ENCODE results near the gene ISY1.

Gene ISY1

DNA sequence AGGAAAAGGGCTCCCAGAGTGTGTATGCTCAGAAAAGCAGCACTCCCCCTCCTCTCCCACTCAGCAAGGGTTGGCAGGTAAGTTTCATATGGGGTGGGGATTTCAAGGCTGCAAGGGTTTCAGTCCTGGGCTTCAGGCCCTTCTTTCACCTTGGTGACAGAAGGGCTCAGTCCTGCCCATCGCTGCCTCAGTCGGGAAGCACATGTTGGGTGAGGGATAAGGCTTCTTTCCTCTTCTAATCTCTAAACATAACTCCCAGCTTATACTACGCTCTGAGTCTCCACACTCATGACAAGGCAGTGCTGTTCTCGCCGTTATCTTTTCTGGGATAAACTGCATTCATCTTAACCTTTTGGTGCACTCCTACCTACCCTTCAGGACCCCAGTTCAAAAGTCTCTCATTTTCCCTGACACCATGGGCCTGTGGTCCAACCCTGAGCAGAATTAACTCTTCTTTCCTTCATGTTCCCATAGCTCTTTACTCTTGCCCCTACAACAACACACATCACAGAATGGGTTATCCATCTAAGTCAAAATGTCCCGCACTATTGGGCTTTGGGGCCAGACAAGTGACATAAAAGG, 56.3 kb downstream of the ISY1 start:
- H3K36me3 ChIP-seq, result no peaks in the 10 kb centered on the region
- H3K9me3 ChIP-seq (ENCODE audit: severe bottlenecking), result no peaks in the 10 kb centered on the region
- no peaks in the 10 kb centered on the region for H3K27me3 ChIP-seq (ENCODE audit: insufficient read depth, low read depth, severe bottlenecking)
- no peak overlapping the region for H3K4me3 ChIP-seq (ENCODE audit: low read depth, low read length)
- TF ChIP-seq, protein P1, sequence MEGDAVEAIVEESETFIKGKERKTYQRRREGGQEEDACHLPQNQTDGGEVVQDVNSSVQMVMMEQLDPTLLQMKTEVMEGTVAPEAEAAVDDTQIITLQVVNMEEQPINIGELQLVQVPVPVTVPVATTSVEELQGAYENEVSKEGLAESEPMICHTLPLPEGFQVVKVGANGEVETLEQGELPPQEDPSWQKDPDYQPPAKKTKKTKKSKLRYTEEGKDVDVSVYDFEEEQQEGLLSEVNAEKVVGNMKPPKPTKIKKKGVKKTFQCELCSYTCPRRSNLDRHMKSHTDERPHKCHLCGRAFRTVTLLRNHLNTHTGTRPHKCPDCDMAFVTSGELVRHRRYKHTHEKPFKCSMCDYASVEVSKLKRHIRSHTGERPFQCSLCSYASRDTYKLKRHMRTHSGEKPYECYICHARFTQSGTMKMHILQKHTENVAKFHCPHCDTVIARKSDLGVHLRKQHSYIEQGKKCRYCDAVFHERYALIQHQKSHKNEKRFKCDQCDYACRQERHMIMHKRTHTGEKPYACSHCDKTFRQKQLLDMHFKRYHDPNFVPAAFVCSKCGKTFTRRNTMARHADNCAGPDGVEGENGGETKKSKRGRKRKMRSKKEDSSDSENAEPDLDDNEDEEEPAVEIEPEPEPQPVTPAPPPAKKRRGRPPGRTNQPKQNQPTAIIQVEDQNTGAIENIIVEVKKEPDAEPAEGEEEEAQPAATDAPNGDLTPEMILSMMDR (IDR thresholded peaks at IDR 0.05; ENCODE audit: low read depth, low read length), result no peak
- DNase-seq, result peak; percentile 69
- peak overlapping the region; percentile 57 for H3K27ac ChIP-seq

DNA sequence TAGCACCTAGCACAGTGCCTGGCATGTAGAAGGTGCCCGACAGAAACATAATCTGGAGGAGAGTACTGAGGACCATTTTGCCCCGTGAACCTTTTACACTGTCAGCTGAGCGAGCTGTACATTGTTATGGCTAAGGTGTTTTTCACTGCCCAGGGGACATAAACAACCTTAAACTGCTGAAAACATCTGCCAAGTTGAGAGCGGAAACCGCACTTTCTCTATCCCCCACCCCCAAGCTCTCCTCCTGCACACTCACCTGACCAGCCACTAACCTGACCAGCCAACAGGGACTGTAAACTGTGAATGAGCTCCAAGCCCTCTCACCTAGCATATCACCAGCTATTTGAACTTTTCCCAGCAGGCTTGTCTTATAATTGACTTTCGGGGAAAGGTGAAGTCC, 56.8 kb downstream of the ISY1 start:
- Histone ChIP-seq H3K27ac (peak overlapping the region; percentile 57), H3K9me3 (ENCODE audit: severe bottlenecking) (no peaks in the 10 kb centered on the region), H3K27me3 (ENCODE audit: insufficient read depth, low read depth, severe bottlenecking) (no peaks in the 10 kb centered on the region), H3K36me3 (no peaks in the 10 kb centered on the region), H3K4me3 (ENCODE audit: low read depth, low read length) (no peak overlapping the region)
- no peak for DNase-seq
- TF ChIP-seq, protein P1 (IDR thresholded peaks at IDR 0.05; ENCODE audit: low read depth, low read length), result no peak

DNA sequence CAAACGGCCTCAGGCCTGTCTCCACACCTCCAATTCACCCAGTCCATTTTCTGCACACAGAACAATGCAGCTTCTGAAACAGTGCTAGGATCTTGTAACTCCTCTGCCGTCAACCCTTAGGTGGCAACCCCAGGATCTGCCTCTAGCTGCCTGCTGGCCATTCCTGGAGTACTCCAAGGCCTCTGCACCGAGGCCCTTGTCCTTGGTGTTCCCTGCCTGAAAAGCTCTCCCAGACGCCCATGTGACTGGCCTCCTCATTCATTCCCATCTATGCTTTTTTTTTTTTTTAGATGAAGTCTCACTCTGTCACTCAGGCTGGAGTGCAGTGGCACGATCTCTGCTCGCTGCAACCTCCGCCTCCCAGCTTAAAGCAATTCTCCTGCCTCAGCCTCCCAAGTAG, 57.6 kb downstream of the ISY1 start:
- H3K9me3 ChIP-seq (ENCODE audit: severe bottlenecking), result no peaks in the 10 kb centered on the region
- H3K27ac ChIP-seq, result no peak overlapping the region
- no peak overlapping the region for H3K4me3 ChIP-seq (ENCODE audit: low read depth, low read length)
- H3K27me3 ChIP-seq (ENCODE audit: insufficient read depth, low read depth, severe bottlenecking), result no peaks in the 10 kb centered on the region
- no peaks in the 10 kb centered on the region for H3K36me3 ChIP-seq
- no peak for DNase-seq
- TF ChIP-seq, protein P1 (IDR thresholded peaks at IDR 0.05; ENCODE audit: low read depth, low read length), result no peak

DNA sequence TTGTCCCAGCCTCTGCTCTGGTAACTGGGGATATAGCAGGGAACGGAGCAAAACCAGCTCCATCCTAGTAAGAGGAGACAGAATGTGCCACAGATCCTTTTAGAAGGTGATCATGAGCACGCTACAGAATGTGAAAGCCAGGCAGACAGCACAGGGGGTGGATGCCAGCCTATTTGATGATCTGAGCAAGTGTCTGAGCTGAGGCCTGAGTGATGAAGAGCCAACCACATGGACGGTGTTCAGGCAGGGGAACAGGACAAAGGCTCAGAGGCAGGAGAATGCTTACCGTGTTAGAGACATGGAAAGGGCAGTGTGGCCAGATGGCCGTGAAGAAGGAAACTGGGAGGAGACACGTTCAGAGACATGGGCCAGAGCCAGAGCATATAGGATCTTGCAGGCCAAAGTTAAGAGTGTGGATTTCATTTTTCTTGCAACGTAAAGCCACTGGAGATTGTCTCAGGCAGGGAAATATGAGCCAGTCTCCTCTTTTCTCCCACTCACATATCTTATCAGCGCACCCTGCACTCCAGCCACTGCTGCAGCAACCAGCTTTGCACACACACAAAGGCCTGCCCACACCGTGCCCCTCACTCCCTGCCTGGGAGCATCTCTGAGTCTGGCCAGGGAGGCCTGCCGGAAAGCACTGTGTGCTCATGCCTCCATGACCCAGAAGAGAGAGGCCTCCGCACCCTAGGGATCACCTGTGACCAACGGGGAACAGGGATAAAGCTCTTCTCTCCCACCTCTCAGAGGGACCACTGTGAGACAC, 59.3 kb downstream of the ISY1 start:
- TF ChIP-seq, protein P1 (IDR thresholded peaks at IDR 0.05; ENCODE audit: low read depth, low read length), result no peak
- Histone ChIP-seq H3K4me3 (ENCODE audit: low read depth, low read length) (no peak overlapping the region), H3K27me3 (ENCODE audit: insufficient read depth, low read depth, severe bottlenecking) (no peaks in the 10 kb centered on the region), H3K36me3 (no peaks in the 10 kb centered on the region), H3K9me3 (ENCODE audit: severe bottlenecking) (no peaks in the 10 kb centered on the region), H3K27ac (no peak overlapping the region)
- no peak for DNase-seq

DNA sequence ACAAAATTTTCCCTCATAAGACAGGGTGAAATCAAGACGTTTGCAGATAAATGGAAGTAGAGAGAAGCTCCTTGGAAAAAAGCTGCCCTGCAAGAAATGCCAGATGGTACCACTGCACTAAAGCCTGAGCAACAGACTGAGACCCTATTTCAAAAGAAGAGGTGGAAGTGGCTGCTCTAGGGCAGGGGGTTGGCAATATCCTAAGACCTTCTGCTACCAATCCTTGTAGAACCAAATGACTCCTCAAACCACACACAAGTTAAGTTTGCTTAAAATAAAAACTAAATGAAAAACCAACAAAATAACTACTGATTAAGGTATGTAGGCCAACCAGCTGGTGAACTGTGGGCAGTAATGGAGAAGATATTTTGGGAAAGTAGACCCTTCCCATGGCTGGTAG, 60.6 kb downstream of the ISY1 start:
- Histone ChIP-seq H3K27me3 (ENCODE audit: insufficient read depth, low read depth, severe bottlenecking) (no peaks in the 10 kb centered on the region), H3K9me3 (ENCODE audit: severe bottlenecking) (no peaks in the 10 kb centered on the region), H3K27ac (no peak overlapping the region), H3K36me3 (no peaks in the 10 kb centered on the region), H3K4me3 (ENCODE audit: low read depth, low read length) (no peak overlapping the region)
- TF ChIP-seq, protein P1 (IDR thresholded peaks at IDR 0.05; ENCODE audit: low read depth, low read length), result no peak
- DNase-seq, result no peak
